Measurements from ENCODE around the gene UNC13C.
"Not testable (repeated sequence)": the region's sequence is repeated elsewhere in the genome, so short reads cannot be mapped to it uniquely, and the experiment has no call there.

The UNC13C gene

DNA sequence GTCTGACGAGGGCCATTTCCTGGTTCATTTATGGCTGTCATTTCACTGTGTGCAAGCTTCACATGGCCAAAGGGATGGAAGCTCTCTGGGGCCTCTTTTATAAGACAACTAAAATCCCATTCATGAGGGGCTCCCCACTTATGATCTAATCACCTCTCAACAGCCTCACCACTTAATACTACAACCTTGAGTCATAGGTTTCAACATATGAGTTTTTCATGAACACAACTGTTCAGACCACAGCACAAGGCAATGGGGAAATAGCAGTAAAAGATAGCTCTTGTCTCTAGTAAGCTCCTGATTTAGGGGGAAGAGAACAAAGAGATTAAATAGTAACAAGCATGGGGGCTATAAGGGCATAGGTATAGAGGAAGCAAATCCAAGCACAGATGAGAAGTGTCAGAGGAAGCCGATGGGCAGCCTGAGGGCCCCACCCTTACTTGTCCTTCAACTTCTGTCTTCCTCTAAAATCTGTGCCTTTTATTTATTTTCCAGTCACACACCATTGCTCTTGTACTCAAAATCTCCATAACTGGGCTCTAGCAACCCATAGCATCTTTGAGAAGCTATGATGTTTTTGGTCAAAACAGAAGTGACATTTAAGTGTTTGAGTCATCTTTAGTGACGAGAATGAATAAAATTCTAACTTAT is 329.1 kb downstream of the UNC13C start:
- no peak for DNase-seq

GRCh38 chr15:54307926-54308325 is 329.7 kb downstream of the UNC13C start:
- no peak for DNase-seq

DNA sequence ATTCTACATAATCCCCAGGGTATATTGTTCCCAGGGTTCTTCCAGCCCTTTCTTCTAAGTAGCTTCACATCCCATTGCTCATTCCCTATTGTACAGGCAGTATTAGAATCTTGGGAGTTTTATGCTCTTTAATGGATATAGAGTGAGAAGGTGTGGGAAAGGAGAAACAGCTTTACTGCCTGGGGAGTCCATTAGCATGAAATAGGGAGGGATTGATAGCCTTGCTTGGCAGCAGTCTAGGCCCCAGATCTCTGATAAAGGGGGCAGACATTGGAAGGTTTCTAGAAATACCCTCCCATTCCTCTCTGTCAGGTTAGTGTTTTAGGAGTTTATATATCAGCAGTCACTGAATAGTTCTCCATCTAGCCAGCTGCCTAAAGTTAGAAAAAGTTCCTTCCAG is 334.3 kb downstream of the UNC13C start:
- DNase-seq = no peak

DNA sequence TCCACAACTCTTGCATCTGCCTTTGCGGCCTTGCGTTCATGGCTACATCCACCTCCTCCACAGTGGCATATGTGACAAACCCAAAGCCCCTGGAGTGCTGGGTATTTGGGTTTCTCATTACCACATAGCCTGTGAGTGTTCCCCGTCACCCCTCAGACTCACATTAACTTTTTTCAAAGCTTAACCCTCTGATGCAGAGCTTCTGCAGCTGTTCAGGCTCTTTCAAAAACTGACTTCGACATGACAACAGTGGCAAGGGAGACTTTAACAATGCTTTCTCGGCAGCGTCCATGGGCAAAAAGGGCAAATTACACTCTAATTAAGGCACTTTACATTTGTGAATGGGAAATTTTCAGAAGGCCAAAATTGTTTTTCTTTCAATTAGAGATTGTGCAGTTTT is 343.2 kb downstream of the UNC13C start:
- DNase-seq = no peak

- DNase-seq = no peak
These were observed 344.1 kb downstream of the UNC13C start for GRCh38 chr15:54322341-54322740.

DNA sequence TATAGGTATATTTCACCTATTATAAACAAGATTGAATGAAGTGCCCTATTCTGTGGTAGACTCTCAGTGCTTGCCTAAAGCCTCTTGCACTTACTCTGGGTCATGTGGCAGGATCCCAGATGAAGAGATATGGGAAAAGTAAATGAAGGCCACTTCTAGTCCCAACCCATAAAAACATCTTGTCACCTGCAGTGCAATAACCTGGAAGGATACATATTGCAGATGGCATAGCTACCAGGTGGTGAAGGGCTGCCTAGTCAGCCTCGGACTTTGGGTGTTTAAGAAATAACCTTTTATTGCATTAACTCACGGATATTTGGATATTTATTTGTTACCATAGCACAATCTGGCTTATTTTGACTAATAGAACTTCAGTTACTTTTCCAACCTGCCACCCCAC is 367.1 kb downstream of the UNC13C start:
- DNase-seq = no peak

- DNase-seq = no peak
These were observed 367.6 kb downstream of the UNC13C start for GRCh38 chr15:54345827-54346226.

DNA sequence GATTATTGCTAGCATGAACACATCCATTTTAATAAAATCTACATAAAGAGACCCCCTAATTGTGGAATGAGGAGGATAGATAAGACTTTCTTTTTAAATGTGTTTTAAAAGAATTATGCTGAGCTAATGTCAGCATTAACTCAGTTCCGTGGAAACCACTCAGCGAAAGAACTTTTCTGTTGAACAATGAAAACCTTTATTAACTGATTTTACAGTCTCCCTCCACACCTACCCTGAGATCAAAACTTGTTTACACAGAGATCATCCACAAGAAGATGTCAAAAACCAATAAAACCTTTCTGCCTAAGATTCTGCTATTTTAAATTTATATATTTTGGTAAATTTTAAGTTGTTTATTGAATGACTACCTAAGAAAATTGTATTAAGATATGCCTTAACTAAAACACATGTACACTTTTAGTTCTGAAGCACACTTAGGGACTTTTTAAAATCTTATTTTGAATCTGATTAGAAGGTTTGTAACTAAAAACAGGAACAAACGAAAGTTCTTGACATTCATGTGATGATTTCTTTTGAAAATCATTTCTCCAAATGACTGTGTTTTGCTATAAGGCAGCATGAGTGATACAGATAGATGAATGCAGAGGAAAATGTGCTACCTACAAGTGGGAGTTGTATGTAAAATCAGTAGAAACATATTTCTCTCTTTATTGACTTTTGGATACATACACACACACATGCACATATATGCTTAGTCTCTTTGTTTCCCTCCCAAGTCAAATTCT is 369.0 kb downstream of the UNC13C start:
- DNase-seq = no peak

DNA sequence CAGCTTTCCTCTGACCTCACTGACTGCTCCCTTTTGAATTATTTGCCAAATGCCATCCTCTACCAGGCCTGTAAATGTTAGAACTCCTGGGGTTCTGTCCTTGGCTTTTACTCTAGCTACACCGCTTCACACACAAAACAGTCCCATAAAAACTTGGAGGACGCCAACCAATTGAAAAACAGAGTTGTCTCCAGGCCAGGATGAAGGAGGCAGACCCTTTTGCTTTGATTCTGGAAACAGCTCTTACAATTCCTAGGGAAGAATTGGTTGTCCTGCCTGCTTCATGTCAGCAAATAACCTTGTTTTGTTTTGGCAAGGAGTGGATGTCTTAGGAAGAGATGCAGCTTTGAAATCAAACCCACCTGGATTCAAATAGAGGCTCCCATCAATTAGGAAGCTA is 375.5 kb downstream of the UNC13C start:
- no peak for DNase-seq

DNA sequence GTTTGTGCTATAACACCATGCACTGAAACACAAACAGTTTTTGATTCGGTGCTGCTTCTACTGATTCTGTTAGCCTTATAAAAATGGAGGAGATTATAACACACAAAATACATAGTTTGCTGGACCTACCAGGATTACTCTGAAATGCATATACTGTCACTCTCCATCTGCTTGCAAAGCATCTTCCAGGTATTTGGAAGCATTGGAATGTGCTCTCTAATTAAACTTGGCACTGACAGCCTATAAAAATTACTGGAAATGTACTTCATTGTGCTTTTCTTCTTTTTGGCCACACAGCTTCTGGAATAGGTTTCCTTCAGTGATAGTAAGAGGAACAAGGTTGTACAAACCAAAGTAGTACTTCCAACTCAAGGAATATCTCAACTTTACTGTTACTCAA is 376.1 kb downstream of the UNC13C start:
- DNase-seq = no peak

DNA sequence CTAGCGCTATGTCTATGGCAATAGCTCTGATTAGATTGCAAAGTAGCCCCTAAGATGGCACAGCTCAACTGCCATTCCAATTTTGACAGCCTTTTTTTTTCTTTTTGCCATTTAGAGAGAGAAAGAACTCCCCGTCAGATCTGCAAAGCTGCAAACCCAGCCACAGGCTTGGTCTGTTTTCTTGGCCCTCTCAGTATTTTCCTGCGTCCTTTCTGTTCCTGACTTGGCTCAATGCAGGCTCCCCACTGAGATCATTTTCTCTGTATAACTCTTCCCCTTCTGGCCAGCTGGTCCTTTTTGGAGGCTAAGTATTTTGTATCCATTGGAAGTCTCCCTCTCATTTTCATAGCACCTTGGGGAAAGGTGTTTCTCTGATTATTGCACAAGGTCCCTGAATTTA is 386.7 kb downstream of the UNC13C start:
- DNase-seq = no peak

- no peak for DNase-seq
These were observed 395.1 kb downstream of the UNC13C start for GRCh38 chr15:54373332-54373731.

GRCh38 chr15:54374184-54374952 is 396.1 kb downstream of the UNC13C start:
- no peak for DNase-seq

DNA sequence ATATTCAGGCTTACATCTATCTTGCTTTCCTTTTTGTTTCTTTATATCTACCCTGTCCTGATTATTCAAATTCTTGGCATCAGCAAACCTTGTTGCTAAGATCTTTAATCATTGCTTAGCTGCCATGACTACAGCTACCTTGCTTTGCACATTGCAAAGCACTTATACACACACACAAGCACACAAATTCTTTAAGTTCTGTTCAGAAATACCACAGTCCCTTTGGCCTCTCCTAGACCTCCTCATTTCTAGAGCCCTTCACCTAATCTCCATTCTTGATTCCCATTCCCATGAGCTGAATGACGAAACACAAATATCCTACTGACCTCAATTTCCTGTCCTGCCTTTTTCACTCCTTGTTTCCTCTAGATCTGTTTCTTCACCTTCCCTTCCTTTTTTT is 409.6 kb downstream of the UNC13C start:
- DNase-seq = no peak

- no peak for DNase-seq
These were observed 410.5 kb downstream of the UNC13C start for GRCh38 chr15:54388746-54389145.

DNA sequence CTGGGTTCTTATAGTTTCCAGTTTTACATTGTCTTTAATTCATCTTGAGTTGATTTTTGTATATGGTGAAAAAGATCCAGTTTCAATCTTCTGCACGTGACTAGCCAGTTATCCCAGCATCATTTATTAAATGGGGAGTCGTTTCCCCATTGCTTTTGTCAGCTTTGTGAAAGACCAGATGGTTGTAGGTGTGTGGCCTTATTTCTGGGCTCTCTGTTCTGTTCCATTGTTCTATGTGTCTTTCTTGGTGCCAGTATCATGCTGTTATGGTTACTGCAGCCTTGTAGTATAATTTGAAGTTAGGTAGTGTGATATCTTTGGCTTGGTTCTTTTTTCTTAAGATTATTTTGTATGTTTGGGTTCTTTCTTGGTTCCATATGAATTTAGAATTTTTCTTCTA is 432.2 kb downstream of the UNC13C start:
- no peak for DNase-seq

GRCh38 chr15:54424171-54424570 is 445.9 kb downstream of the UNC13C start:
- no peak for DNase-seq

DNA sequence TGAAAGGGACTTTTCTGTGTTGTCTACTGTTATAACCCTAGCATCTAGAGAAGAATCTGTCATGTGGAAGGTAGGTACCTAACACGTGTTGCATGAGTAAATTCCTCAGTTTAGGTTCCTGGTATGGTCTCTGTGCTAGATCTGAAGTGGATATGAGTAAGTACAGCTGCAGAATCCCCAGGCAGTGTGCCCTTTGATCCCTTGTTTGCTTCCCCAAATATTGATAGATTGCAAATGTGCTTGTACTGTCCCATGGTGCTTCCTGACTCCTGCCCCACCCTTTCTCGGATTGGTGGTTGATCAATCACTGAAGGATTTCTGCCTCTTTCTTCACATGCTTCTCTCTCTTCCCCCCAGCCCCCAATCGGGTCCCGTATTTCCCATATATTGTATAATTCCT is 450.4 kb downstream of the UNC13C start:
- DNase-seq = no peak

DNA sequence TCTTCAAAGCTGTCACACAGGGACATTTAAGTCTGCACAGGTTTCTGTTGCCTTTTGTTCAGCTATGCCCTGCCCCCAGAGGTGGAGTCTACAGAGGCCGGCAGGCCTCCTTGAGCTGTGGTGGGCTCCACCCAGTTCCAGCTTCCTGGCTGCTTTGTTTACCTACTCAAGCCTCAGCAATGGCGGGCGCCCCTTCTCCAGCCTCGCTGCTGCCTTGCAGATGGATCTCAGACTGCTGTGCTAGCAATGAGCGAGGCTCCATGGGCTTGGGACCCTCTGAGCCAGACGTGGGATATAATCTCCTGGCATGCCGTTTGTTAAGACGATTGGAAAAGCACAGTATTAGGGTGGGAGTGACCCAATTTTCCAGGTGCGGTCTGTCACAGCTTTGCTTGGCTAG is 472.0 kb downstream of the UNC13C start:
- not testable (repeated sequence) for DNase-seq

DNA sequence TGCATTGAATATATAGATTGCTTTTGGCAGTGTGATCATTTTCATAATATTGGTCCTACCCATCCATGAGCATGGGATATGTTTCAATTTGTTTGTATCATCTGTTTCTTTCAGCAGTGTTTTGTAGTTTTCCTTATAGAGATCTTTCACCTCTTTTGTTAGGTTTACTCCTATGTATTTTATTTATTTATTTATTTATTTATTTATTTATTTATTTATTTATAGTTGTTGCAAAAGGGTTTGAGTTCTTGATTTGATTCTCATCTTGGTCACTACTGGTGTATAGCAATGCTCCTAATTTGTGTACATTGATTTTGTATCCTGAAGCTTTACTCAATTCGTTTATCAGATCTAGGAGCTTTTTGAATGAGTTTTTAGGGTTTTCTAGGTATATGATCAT is 478.2 kb downstream of the UNC13C start:
- no peak for DNase-seq

GRCh38 chr15:54462511-54462913 is 484.3 kb downstream of the UNC13C start:
- no peak for DNase-seq

- DNase-seq = no peak
These were observed 503.6 kb downstream of the UNC13C start for GRCh38 chr15:54481819-54482218.

GRCh38 chr15:54482251-54482650 is 504.0 kb downstream of the UNC13C start:
- no peak for DNase-seq

- no peak for DNase-seq
These were observed 522.1 kb downstream of the UNC13C start for GRCh38 chr15:54500330-54500729.

Data from effector CD8-positive, alpha-beta T cell (primary cell).